H1 (cell line): ENCODE results near the gene PCDHGA1. TPM values are rescaled to one million over a fixed set of nuclear protein-coding genes. Genes with fewer than 3 reads are reported as not detected.

Source experiments
- CTCF ChIA-PET: fragments of 300-600 bp; sonication (Branson Sonifier 250); formaldehyde crosslinking; loops from one replicate; lab custom pipeline; 2021; ENCODE audit not compliant: partially characterized antibody; lab: Charles Lee
- POLR2A ChIA-PET: fragments of 300-600 bp; sonication (Branson Sonifier 250); formaldehyde crosslinking; loops from one replicate; lab custom pipeline; 2021; ENCODE audit warnings: inconsistent platforms; ENCODE audit not compliant: partially characterized antibody; lab: Charles Lee
- DNase-seq, 2 experiments: peaks; one replicate each; pipeline versions ENCODE4 v3.0.0 to v3.0.0-alpha.2; 2010 to 2022; ENCODE audit warnings: low spot score in 2 of 2, low read depth in 1 of 2, mixed read lengths in 1 of 2
- FAIRE-seq: peaks from 2 replicates; lab custom pipeline; 2011; peaks lifted over from hg19 to GRCh38; lab: Jason Lieb, UNC
- H2AFZ ChIP-seq: 2 replicates; pipeline ENCODE4 v1.8.1; 2012; ENCODE audit warnings: low read length, inconsistent platforms
- H2AK5ac ChIP-seq: 2 replicates; pipeline ENCODE4 v1.6.1; 2013; ENCODE audit warnings: low read depth, low read length
- H2BK120ac ChIP-seq: replicated peaks from 2 replicates; pipeline ENCODE3; 2013; ENCODE audit warnings: low read depth, low read length, inconsistent platforms
- H2BK12ac ChIP-seq: 2 replicates; pipeline ENCODE4 v1.6.1; 2013; ENCODE audit warnings: low read depth, low read length
- H2BK15ac ChIP-seq: 2 replicates; pipeline ENCODE4 v1.6.1; 2013; ENCODE audit warnings: low read length
- H2BK20ac ChIP-seq: 2 replicates; pipeline ENCODE4 v1.6.1; 2013; ENCODE audit warnings: low read length
- H2BK5ac ChIP-seq: 2 replicates; pipeline ENCODE4 v1.6.1; 2013; ENCODE audit warnings: low read depth, low read length
- H3K14ac ChIP-seq: 2 replicates; pipeline ENCODE4 v1.6.1; 2013; ENCODE audit warnings: inconsistent platforms; ENCODE audit not compliant: insufficient read length
- H3K18ac ChIP-seq: 2 replicates; pipeline ENCODE4 v1.6.1; 2013; ENCODE audit warnings: low read length; ENCODE audit errors: extremely low read depth
- H3K23ac ChIP-seq: 2 replicates; pipeline ENCODE4 v1.6.1; 2013; ENCODE audit warnings: inconsistent platforms; ENCODE audit not compliant: insufficient read length
- H3K23me2 ChIP-seq: 2 replicates; pipeline ENCODE4 v1.6.1; 2013; ENCODE audit warnings: low read depth, low read length
- H3K27ac ChIP-seq: 2 replicates; pipeline ENCODE4 v1.6.1; 2011; ENCODE audit warnings: low read depth, low read length, inconsistent platforms
- H3K27me3 ChIP-seq, 4 experiments: replicated peaks in 1 of 4; 1 replicate in 1 of 4; 2 replicates in 3 of 4; pipeline versions ENCODE4 v1.6.1 to v1.8.1; 2011 to 2013; ENCODE audit warnings: low read length in 3 of 4, mild to moderate bottlenecking in 3 of 4, inconsistent platforms in 2 of 4, mixed read lengths in 2 of 4, moderate library complexity in 1 of 4; ENCODE audit not compliant: control insufficient read depth in 3 of 4, insufficient read depth in 3 of 4; ENCODE audit errors: extremely low read depth in 1 of 4
- H3K36me3 ChIP-seq, 4 experiments: 2 replicates each; pipeline versions ENCODE4 v1.6.1 to v1.8.1; 2011 to 2013; ENCODE audit warnings: mild to moderate bottlenecking in 4 of 4, low read length in 3 of 4, moderate library complexity in 2 of 4, control low read depth in 1 of 4, inconsistent platforms in 1 of 4; ENCODE audit not compliant: insufficient read depth in 4 of 4, control insufficient read depth in 2 of 4
- H3K4ac ChIP-seq: replicated peaks from 2 replicates; pipeline ENCODE3; 2013; ENCODE audit warnings: low read length, low read depth, mixed read lengths, inconsistent platforms; ENCODE audit not compliant: insufficient read length
- H3K4me1 ChIP-seq, 4 experiments: replicated peaks in 1 of 4; 1 replicate in 1 of 4; 2 replicates in 3 of 4; pipeline versions ENCODE4 v1.6.1 to v1.8.1; 2011 to 2013; ENCODE audit warnings: low read length in 3 of 4, inconsistent platforms in 2 of 4, mixed read lengths in 1 of 4; ENCODE audit not compliant: insufficient read depth in 4 of 4, control insufficient read depth in 3 of 4
- H3K4me2 ChIP-seq, 2 experiments: 2 replicates each; pipeline versions ENCODE4 v1.6.1 to v1.8.1; 2011 to 2013; ENCODE audit warnings: low read depth in 2 of 2, low read length in 2 of 2, control low read depth in 1 of 2, inconsistent platforms in 1 of 2, mild to moderate bottlenecking in 1 of 2; ENCODE audit not compliant: insufficient read depth in 1 of 2
- H3K4me3 ChIP-seq, 4 experiments: fragments of 200-600, 300-600 bp in 1 of 4; sonication (generic), shearing (Covaris generic), sonication (Bioruptor Twin) in 1 of 4; 2 replicates each; pipeline versions ENCODE4 v1.5.1 to v1.8.1; 2011 to 2016; ENCODE audit warnings: low read length in 4 of 4, low read depth in 3 of 4, control low read depth in 2 of 4, inconsistent platforms in 2 of 4, mild to moderate bottlenecking in 2 of 4, mixed read lengths in 1 of 4, moderate library complexity in 1 of 4; ENCODE audit not compliant: insufficient read depth in 2 of 4; ENCODE audit errors: extremely low read depth in 1 of 4
- H3K56ac ChIP-seq: replicated peaks from 2 replicates; pipeline ENCODE3; 2013; ENCODE audit warnings: low read depth, mild to moderate bottlenecking, mixed read lengths, low read length, inconsistent platforms; ENCODE audit not compliant: insufficient read length
- H3K79me1 ChIP-seq: 2 replicates; pipeline ENCODE4 v1.6.1; 2013; ENCODE audit warnings: low read depth, low read length, control low read depth
- H3K79me2 ChIP-seq, 2 experiments: 2 replicates each; pipeline versions ENCODE4 v1.6.1 to v1.8.1; 2012 to 2013; ENCODE audit warnings: low read length in 2 of 2, mild to moderate bottlenecking in 2 of 2, inconsistent platforms in 1 of 2; ENCODE audit not compliant: insufficient read depth in 2 of 2, control insufficient read depth in 1 of 2
- H3K9ac ChIP-seq, 4 experiments: replicated peaks in 1 of 4; 1 replicate in 1 of 4; 2 replicates in 3 of 4; pipeline versions ENCODE4 v1.6.1 to v1.8.1; 2011 to 2013; ENCODE audit warnings: low read depth in 3 of 4, low read length in 3 of 4, control low read depth in 2 of 4, mild to moderate bottlenecking in 2 of 4, moderate library complexity in 2 of 4, inconsistent platforms in 1 of 4; ENCODE audit errors: extremely low read depth in 1 of 4
- H3K9me3 ChIP-seq, 2 experiments: 2 replicates each; pipeline versions ENCODE4 v1.6.1 to v1.8.1; 2012 to 2013; ENCODE audit warnings: mild to moderate bottlenecking in 2 of 2, moderate library complexity in 2 of 2, control low read depth in 1 of 2, inconsistent platforms in 1 of 2, low read depth in 1 of 2, low read length in 1 of 2, mixed read lengths in 1 of 2; ENCODE audit not compliant: insufficient read depth in 2 of 2
- H4K20me1 ChIP-seq, 2 experiments: replicated peaks in 1 of 2; 2 replicates each; pipeline versions ENCODE3 to v1.8.1; 2011 to 2013; ENCODE audit warnings: inconsistent platforms in 2 of 2, low read length in 2 of 2, mild to moderate bottlenecking in 1 of 2; ENCODE audit not compliant: insufficient read depth in 2 of 2, control insufficient read depth in 1 of 2
- H4K5ac ChIP-seq: 2 replicates; pipeline ENCODE4 v1.6.1; 2013; ENCODE audit warnings: low read length, low read depth, mixed read lengths, inconsistent platforms; ENCODE audit not compliant: insufficient read length
- H4K8ac ChIP-seq: 2 replicates; pipeline ENCODE4 v1.8.0; 2013; ENCODE audit warnings: mild to moderate bottlenecking, moderate library complexity, low read length, inconsistent platforms; ENCODE audit not compliant: insufficient read depth; ENCODE audit errors: extremely low read depth
- H4K91ac ChIP-seq: replicated peaks from 2 replicates; pipeline ENCODE3; 2013; ENCODE audit warnings: low read length, mixed read lengths, inconsistent platforms; ENCODE audit not compliant: insufficient read length
- ASH2L ChIP-seq: fragments of 200-600, 300-600 bp; sonication (generic); IDR thresholded peaks from one replicate; pipeline ENCODE4 v1.7.1; 2017; ENCODE audit warnings: low read length
- CBX8 ChIP-seq: fragments of 300-800, 300-1000 bp; sonication (generic); IDR thresholded peaks from 2 replicates; pipeline ENCODE4 v1.7.1; 2016; ENCODE audit warnings: low read depth, low read length, borderline replicate concordance
- CEBPB ChIP-seq: IDR thresholded peaks from 2 replicates; pipeline ENCODE4 v1.6.1; 2012; ENCODE audit warnings: low read depth, low read length
- GABPA ChIP-seq: IDR thresholded peaks from 2 replicates; pipeline ENCODE4 v1.6.1; 2011; ENCODE audit warnings: mild to moderate bottlenecking, low read length, moderate library complexity, borderline replicate concordance; ENCODE audit not compliant: insufficient read depth
- KDM4A ChIP-seq: IDR thresholded peaks from one replicate; pipeline ENCODE4 v1.7.1; 2012; ENCODE audit warnings: low read depth, mild to moderate bottlenecking, moderate library complexity, low read length, inconsistent platforms; ENCODE audit not compliant: severe bottlenecking
- NANOG ChIP-seq: IDR thresholded peaks from 2 replicates; pipeline ENCODE4 v1.6.1; 2011; ENCODE audit warnings: low read length, low read depth, mild to moderate bottlenecking, inconsistent platforms; ENCODE audit not compliant: insufficient read depth, poor library complexity, severe bottlenecking
- POLR2A ChIP-seq, 2 experiments: IDR thresholded peaks; 1 replicate in 1 of 2; 2 replicates in 1 of 2; pipeline ENCODE4 v1.6.1; 2011; ENCODE audit warnings: low read depth in 2 of 2, low read length in 2 of 2, mild to moderate bottlenecking in 2 of 2; ENCODE audit errors: control extremely low read depth in 1 of 2
- POLR2AphosphoS5 ChIP-seq: IDR thresholded peaks from 2 replicates; pipeline ENCODE4 v1.6.1; 2011; ENCODE audit warnings: low read depth, low read length
- RFX5 ChIP-seq: IDR thresholded peaks from 2 replicates; pipeline ENCODE4 v1.6.1; 2011; ENCODE audit warnings: low read depth, low read length, improper control_type of control experiment, borderline replicate concordance
- SP1 ChIP-seq: IDR thresholded peaks from 2 replicates; pipeline ENCODE4 v1.6.1; 2011; ENCODE audit warnings: low read depth, low read length
- SP4 ChIP-seq: IDR thresholded peaks from 2 replicates; pipeline ENCODE4 v1.6.1; 2012; ENCODE audit warnings: low read length, inconsistent platforms
- TCF12 ChIP-seq: IDR thresholded peaks from 2 replicates; pipeline ENCODE4 v1.6.1; 2011; ENCODE audit warnings: low read depth, mild to moderate bottlenecking, low read length
- TEAD4 ChIP-seq: IDR thresholded peaks from 2 replicates; pipeline ENCODE4 v1.6.1; 2012; ENCODE audit warnings: low read depth, low read length, inconsistent platforms, mixed read lengths
- WGBS, 2 experiments: shearing (Covaris generic) in 1 of 2; methylation state at CpG; one replicate each; pipeline versions ENCODE4 v1.1.6 to v1.1.7; 2013 to 2015; ENCODE audit warnings: low lambda C conversion rate in 2 of 2, mixed read lengths in 2 of 2, inconsistent platforms in 1 of 2, low coverage in 1 of 2, missing lambda C conversion rate in 1 of 2; ENCODE audit not compliant: insufficient replicate concordance in 2 of 2, insufficient coverage in 1 of 2, insufficient read length in 1 of 2; ENCODE audit errors: extremely low coverage in 1 of 2, missing lambda C conversion rate in 1 of 2; 5-methylcytosine and 5-hydroxymethylcytosine counted together
- polyA plus RNA-seq, 7 experiments: library from polyadenylated mRNA; depleted of rRNA in 3 of 7; stranded (reverse) in 5 of 7; unstranded in 2 of 7; fragments of >200 nt in 5 of 7; fragments of 200-250 nt in 2 of 7; gene quantifications; 1 replicate in 5 of 7; 2 replicates in 1 of 7; 4 replicates in 1 of 7; pipeline versions ENCODE4 v1.2.1 to v1.2.3, GENCODE V29; 2011 to 2013; ENCODE audit warnings: missing spikeins in 2 of 7, mixed read lengths in 2 of 7
- total RNA-seq: library from RNA; stranded (reverse); fragmentation: NEBNext Ultra II Directional; extraction: Animal tissue kit (Norgen Biotek cat#: 25700); gene quantifications from 2 replicates; pipeline ENCODE4 v1.2.1, GENCODE V29; 2021

Gene PCDHGA1
- total and polyA plus RNA-seq, 2 of the 8 experiments (the other 6 are each of a cell fraction or from before 2014, with no cell fraction given): 0.57 to 0.89 TPM

DNA sequence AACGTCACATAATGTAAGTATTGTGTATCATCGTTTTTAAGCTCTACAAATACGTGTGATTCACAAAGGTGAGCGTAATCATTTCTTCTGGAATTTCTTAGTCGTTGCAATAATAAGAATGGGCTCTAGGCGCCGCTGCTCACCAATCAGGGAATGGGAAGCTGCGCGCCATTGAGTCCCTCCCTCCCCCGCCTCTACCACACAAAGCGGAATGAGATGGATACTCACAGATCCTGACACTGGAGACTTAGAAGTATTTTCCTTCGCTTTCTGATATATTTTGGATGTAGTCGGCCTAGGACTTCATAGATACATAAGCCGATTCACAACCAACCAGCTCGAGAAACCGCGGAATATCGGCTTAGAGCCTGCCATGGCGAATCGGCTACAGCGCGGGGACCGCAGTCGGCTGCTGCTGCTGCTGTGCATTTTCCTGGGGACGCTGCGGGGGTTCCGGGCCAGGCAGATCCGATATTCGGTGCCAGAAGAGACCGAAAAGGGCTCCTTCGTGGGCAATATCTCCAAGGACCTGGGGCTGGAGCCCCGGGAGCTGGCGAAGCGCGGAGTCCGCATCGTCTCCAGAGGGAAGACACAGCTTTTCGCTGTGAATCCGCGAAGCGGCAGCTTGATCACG lies 90.7 kb downstream of the PCDHGA1 start, which contains the start of gene PCDHGA11:
Gene PCDHGA11 (plus strand): TSS at position 197 of the 634 bp plus-strand sequence. CDS start 177 bp downstream, at position 374.
- WGBS, 2 experiments: 67% methylated on average over 40 of the region's 42 CpGs; no CpG with 5 or more reads in 1 of the 2 experiments
- Histone ChIP-seq H3K36me3 (peaks cover 0 to 27% (median 3%) of the 10 kb centered on the region in 4 experiments; a peak in 3 of 8 replicates), H3K9ac (no peak within 1 kb of the TSS; a peak in 1 of 7 replicates), H4K8ac (no peak within 1 kb of the TSS), H2BK15ac (no peak within 1 kb of the TSS), H3K79me1 (no peaks in the 10 kb centered on the region), H3K79me2 (no peaks in the 10 kb centered on the region; a peak in 1 of 4 replicates), H2BK5ac (no peak within 1 kb of the TSS), H3K4me2 (peak within 1 kb of the TSS; percentile 35 to 48; a peak in 3 of 4 replicates), H3K9me3 (peaks cover 36 to 39% of the 10 kb centered on the region in 2 experiments), H3K23me2 (no peaks in the 10 kb centered on the region), H3K27ac (no peak within 1 kb of the TSS), H2BK120ac (no peak within 1 kb of the TSS), H3K56ac (no peak within 1 kb of the TSS), H3K14ac (no peak within 1 kb of the TSS), H4K5ac (peak within 1 kb of the TSS; percentile 74), H2BK12ac (no peak within 1 kb of the TSS), H3K4me1 (no peaks in the 10 kb centered on the region; a peak in 1 of 7 replicates), H3K4me3 (peak within 1 kb of the TSS; percentile 15 to 52 (median 32); a peak in 6 of 8 replicates), H2BK20ac (no peak within 1 kb of the TSS), H2AK5ac (no peak within 1 kb of the TSS), H3K18ac (no peak within 1 kb of the TSS), H4K20me1 (no peaks in the 10 kb centered on the region), H4K91ac (no peak within 1 kb of the TSS), H3K27me3 (peaks cover 0 to 12% (median 6%) of the 10 kb centered on the region in 4 experiments; a peak in 4 of 7 replicates), H2AFZ (no peak within 1 kb of the TSS; the same call in 1 of the 2 replicates), H3K4ac (no peak within 1 kb of the TSS), H3K23ac (no peak within 1 kb of the TSS)
- FAIRE-seq (peak; percentile 84), DNase-seq (peak in 1 of 2 experiments; percentile 91)
- ChIA-PET POLR2A (interaction anchor here (1.2 to 2.6 kb wide), 7 partner anchors 12 to 143 kb away, joined by 3 to 14 read pairs (median 7); no protein-coding TSS in a partner anchor), CTCF (interaction anchor here (0.6 to 23.3 kb wide), 53 partner anchors 8 to 335 kb away, joined by 3 to 1236 read pairs (median 5); partner anchors contain the start of genes PCDHB10, PCDHB11, PCDHB14 and PCDHB15)
- peak; percentile 30; the same call in 1 of the 2 replicates for TF ChIP-seq TEAD4
- no peak for TF ChIP-seq ASH2L
- no peak for TF ChIP-seq POLR2AphosphoS5
- no peak for TF ChIP-seq NANOG
- TF ChIP-seq CEBPB: no peak
- no peak for TF ChIP-seq SP1
- no peak for TF ChIP-seq RFX5
- TF ChIP-seq TCF12: no peak
- TF ChIP-seq CBX8: no peak
- TF ChIP-seq SP4: no peak
- TF ChIP-seq GABPA: no peak
- no peak for TF ChIP-seq POLR2A (IDR thresholded peaks at IDR 0.05; ENCODE audit: control extremely low read depth in 1 of 2, low read depth in 2 of 2, low read length in 2 of 2)
- no peak for TF ChIP-seq KDM4A
